Testis (tissue), 2 donors: Measurements from ENCODE around the gene C2orf76.

Experiments
- POLR2A ChIP-seq: fragments of 450-650 bp; IDR thresholded peaks from one replicate; pipeline ENCODE4 v1.6.1; 2017; ENCODE audit warnings: antibody characterized with exemption, mild to moderate bottlenecking, moderate library complexity
- TF ChIP-seq, protein P1 (sequence below), 3 experiments: fragments of 450-650 bp in 2 of 3; fragments of 200-600 bp in 1 of 3; sonication (generic) in 1 of 3; IDR thresholded peaks; one replicate each; pipeline ENCODE4 v1.5.1; 2016 to 2019; ENCODE audit warnings: antibody characterized with exemption in 3 of 3, mild to moderate bottlenecking in 2 of 3, moderate library complexity in 1 of 3

GRCh38 chr2:119305497-119306195, 61.0 kb downstream of the C2orf76 start:
- TF ChIP-seq, protein P1, sequence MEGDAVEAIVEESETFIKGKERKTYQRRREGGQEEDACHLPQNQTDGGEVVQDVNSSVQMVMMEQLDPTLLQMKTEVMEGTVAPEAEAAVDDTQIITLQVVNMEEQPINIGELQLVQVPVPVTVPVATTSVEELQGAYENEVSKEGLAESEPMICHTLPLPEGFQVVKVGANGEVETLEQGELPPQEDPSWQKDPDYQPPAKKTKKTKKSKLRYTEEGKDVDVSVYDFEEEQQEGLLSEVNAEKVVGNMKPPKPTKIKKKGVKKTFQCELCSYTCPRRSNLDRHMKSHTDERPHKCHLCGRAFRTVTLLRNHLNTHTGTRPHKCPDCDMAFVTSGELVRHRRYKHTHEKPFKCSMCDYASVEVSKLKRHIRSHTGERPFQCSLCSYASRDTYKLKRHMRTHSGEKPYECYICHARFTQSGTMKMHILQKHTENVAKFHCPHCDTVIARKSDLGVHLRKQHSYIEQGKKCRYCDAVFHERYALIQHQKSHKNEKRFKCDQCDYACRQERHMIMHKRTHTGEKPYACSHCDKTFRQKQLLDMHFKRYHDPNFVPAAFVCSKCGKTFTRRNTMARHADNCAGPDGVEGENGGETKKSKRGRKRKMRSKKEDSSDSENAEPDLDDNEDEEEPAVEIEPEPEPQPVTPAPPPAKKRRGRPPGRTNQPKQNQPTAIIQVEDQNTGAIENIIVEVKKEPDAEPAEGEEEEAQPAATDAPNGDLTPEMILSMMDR (IDR thresholded peaks at IDR 0.05): no peak
- TF ChIP-seq POLR2A: no peak
